Measurements from ENCODE around the gene CXCL8. TPM values are rescaled to one million over a fixed set of nuclear protein-coding genes. Genes with fewer than 3 reads are reported as not detected.

Gene CXCL8
- polyA plus RNA-seq, 3 donors: 275 to 604 (median 328) TPM

- Histone ChIP-seq H3K9me3 (replicated peaks in 1 of 2; ENCODE audit: control insufficient read depth in 1 of 2, insufficient read depth in 1 of 2, low read length in 2 of 2) (no peaks in the 10 kb centered on the region), H3K27me3 (ENCODE audit: control insufficient read depth in 2 of 2, insufficient read depth in 2 of 2, low read length in 2 of 2) (no peaks in the 10 kb centered on the region), H3K9ac (ENCODE audit: insufficient read depth, low read length, poor library complexity, severe bottlenecking) (peak overlapping the region; percentile 5), H3K4me1 (ENCODE audit: control insufficient read depth in 1 of 2, insufficient read depth in 2 of 2, low read length in 2 of 2) (peaks cover 66 to 70% of the 10 kb centered on the region in 2 donors), H4K20me1 (ENCODE audit: insufficient read depth, low read length) (no peaks in the 10 kb centered on the region), H2AFZ (ENCODE audit: insufficient read depth, low read depth, low read length, poor library complexity, severe bottlenecking) (no peak overlapping the region), H3K4me3 (replicated peaks in 1 of 3; ENCODE audit: low read depth in 2 of 3, low read length in 3 of 3) (peak overlapping the region in 1 of 3 experiments; percentile 33), H3K27ac (ENCODE audit: low read depth in 1 of 2, low read length in 2 of 2) (peak overlapping the region; percentile 71 to 90), H3K79me2 (ENCODE audit: insufficient read depth, low read length) (no peaks in the 10 kb centered on the region), H3K4me2 (replicated peaks; ENCODE audit: extremely low read depth, low read length, poor library complexity, severe bottlenecking) (peak overlapping the region; percentile 53), H3K36me3 (replicated peaks in 1 of 2; ENCODE audit: control insufficient read depth in 1 of 2, insufficient read depth in 2 of 2, low read length in 2 of 2) (no peaks in the 10 kb centered on the region)
- Mint-ChIP-seq H3K36me3 (peaks cover 0 to 11% of the 10 kb centered on the region in 2 donors), H3K4me1 (peaks cover 70% of the 10 kb centered on the region), H3K27me3 (ENCODE audit: low read depth in 3 of 3) (peaks cover 0 to 5% (median 0%) of the 10 kb centered on the region in 3 donors), H3K9me3 (peaks cover 0 to 2% (median 0%) of the 10 kb centered on the region in 7 donors), H3K4me3 (peak overlapping the region; percentile 31 to 37), H3K27ac (peak overlapping the region; percentile 88 to 99 (median 96))
- 0% methylated on average over 2 of the region's 8 CpGs for WGBS (ENCODE audit: insufficient coverage)
- intact Hi-C loops (cut with micrococcal nuclease): loop anchor here (5.0 to 10.0 kb wide), 4 partner anchors 103 to 930 kb away; partner anchors contain the start of gene CXCL6 (in 1 of the 2)
- peak; percentile 92 to 96 (median 95) for DNase-seq
- no peak for TF ChIP-seq CTCF (IDR thresholded peaks at IDR 0.05)
Observed at GRCh38 chr4:73731968-73732610, 8.3 kb upstream of the CXCL8 start.

- Histone ChIP-seq H3K4me2 (replicated peaks; ENCODE audit: extremely low read depth, low read length, poor library complexity, severe bottlenecking) (no peak overlapping the region), H3K9ac (ENCODE audit: insufficient read depth, low read length, poor library complexity, severe bottlenecking) (peak overlapping the region; percentile 5), H4K20me1 (ENCODE audit: insufficient read depth, low read length) (no peaks in the 10 kb centered on the region), H3K4me1 (ENCODE audit: control insufficient read depth in 1 of 2, insufficient read depth in 2 of 2, low read length in 2 of 2) (peaks cover 66 to 70% of the 10 kb centered on the region in 2 donors), H3K36me3 (replicated peaks in 1 of 2; ENCODE audit: control insufficient read depth in 1 of 2, insufficient read depth in 2 of 2, low read length in 2 of 2) (no peaks in the 10 kb centered on the region), H3K79me2 (ENCODE audit: insufficient read depth, low read length) (no peaks in the 10 kb centered on the region), H3K27ac (ENCODE audit: low read depth in 1 of 2, low read length in 2 of 2) (peak overlapping the region in 1 of 2 donors; percentile 90), H2AFZ (ENCODE audit: insufficient read depth, low read depth, low read length, poor library complexity, severe bottlenecking) (no peak overlapping the region), H3K27me3 (ENCODE audit: control insufficient read depth in 2 of 2, insufficient read depth in 2 of 2, low read length in 2 of 2) (no peaks in the 10 kb centered on the region), H3K4me3 (replicated peaks in 1 of 3; ENCODE audit: low read depth in 2 of 3, low read length in 3 of 3) (peak overlapping the region in 1 of 3 experiments; percentile 5), H3K9me3 (replicated peaks in 1 of 2; ENCODE audit: control insufficient read depth in 1 of 2, insufficient read depth in 1 of 2, low read length in 2 of 2) (no peaks in the 10 kb centered on the region)
- H3K4me1 Mint-ChIP-seq: peaks cover 64% of the 10 kb centered on the region
- intact Hi-C loops (cut with micrococcal nuclease): loop anchor here (5.0 to 10.0 kb wide), 4 partner anchors 102 to 929 kb away; partner anchors contain the start of gene CXCL6 (in 1 of the 2)
- no peak for DNase-seq
- H3K4me3 Mint-ChIP-seq: no peak overlapping the region
- TF ChIP-seq CTCF (IDR thresholded peaks at IDR 0.05): no peak
- no CpG with 5 or more reads among the region's 1 CpG for WGBS (ENCODE audit: insufficient coverage)
- H3K36me3 Mint-ChIP-seq: peaks cover 0 to 11% of the 10 kb centered on the region in 2 donors
- peaks cover 0 to 5% (median 0%) of the 10 kb centered on the region in 3 donors for H3K27me3 Mint-ChIP-seq (ENCODE audit: low read depth in 3 of 3)
- peaks cover 0 to 5% (median 0%) of the 10 kb centered on the region in 7 donors for H3K9me3 Mint-ChIP-seq
- peak overlapping the region; percentile 88 to 99 (median 96) for H3K27ac Mint-ChIP-seq
Observed at GRCh38 chr4:73732759-73733431, 7.5 kb upstream of the CXCL8 start.

Data from CD14-positive monocyte (primary cell).